PC-9 (cell line): ENCODE data around the gene GRAP2. TPM values are rescaled to one million over a fixed set of nuclear protein-coding genes. Genes with fewer than 3 reads are reported as not detected.
A peak's percentile ranks its signal among the peaks of the same experiment; 100 is the strongest.

Experiments
- Bru-seq: library from RNA; stranded (reverse); fragments of 400-500 nt; gene quantifications from one replicate; lab custom pipeline; 2021; lab: Mats Ljungman, UMichigan
- BruChase-seq, 2 experiments: library from RNA; stranded (reverse); fragments of 400-500 nt; gene quantifications; one replicate each; lab custom pipeline; 2021; lab: Mats Ljungman, UMichigan
- BruUV-seq: library from RNA; stranded (reverse); fragments of 400-500 nt; replicated peaks from 2 replicates; lab custom pipeline; 2021; lab: Mats Ljungman, UMichigan
- CTCF ChIA-PET: fragments of 300-600 bp; sonication (Branson Sonifier 250); formaldehyde crosslinking; loops from one replicate; lab custom pipeline; 2022; ENCODE audit warnings: antibody characterized with exemption; lab: Charles Lee
- POLR2A ChIA-PET: fragments of 300-600 bp; sonication (Branson Sonifier 250); formaldehyde crosslinking; loops from one replicate; lab custom pipeline; 2022; ENCODE audit warnings: antibody characterized with exemption; ENCODE audit not compliant: unreplicated experiment; lab: Charles Lee
- DNase-seq, 2 experiments: peaks; one replicate each; pipeline versions ENCODE4 v3.0.0 to v3.0.0-alpha.2; 2015 to 2022; ENCODE audit warnings: mixed read lengths in 1 of 2
- H2AFZ ChIP-seq: fragments of 200-600 bp; sonication (generic); 2 replicates; pipeline ENCODE4 v1.8.1; 2017; ENCODE audit warnings: antibody characterized with exemption
- H3F3A ChIP-seq: fragments of 200-600 bp; sonication (generic); 2 replicates; pipeline ENCODE4 v1.8.1; 2017; ENCODE audit warnings: antibody characterized with exemption, mild to moderate bottlenecking, low read depth; ENCODE audit not compliant: insufficient read depth
- H3K27ac ChIP-seq: fragments of 200-600 bp; sonication (generic); 2 replicates; pipeline ENCODE4 v1.6.1; 2016; ENCODE audit warnings: mixed run types
- H3K27me3 ChIP-seq: fragments of 200-600 bp; sonication (generic); 2 replicates; pipeline ENCODE4 v1.6.1; 2016; ENCODE audit warnings: low read depth, mixed run types; ENCODE audit not compliant: insufficient read depth
- H3K36me3 ChIP-seq: fragments of 200-600 bp; sonication (generic); 2 replicates; pipeline ENCODE4 v1.6.1; 2016; ENCODE audit warnings: low read depth, mixed run types
- H3K4me1 ChIP-seq: fragments of 200-600 bp; sonication (generic); replicated peaks from 2 replicates; pipeline ENCODE4 v1.6.1; 2016; ENCODE audit warnings: mixed run types; ENCODE audit not compliant: insufficient read depth
- H3K4me2 ChIP-seq: fragments of 200-600 bp; sonication (generic); 2 replicates; pipeline ENCODE4 v1.6.1; 2017; ENCODE audit warnings: mixed run types
- H3K4me3 ChIP-seq: fragments of 200-600 bp; sonication (generic); 2 replicates; pipeline ENCODE4 v1.6.1; 2016; ENCODE audit warnings: mixed run types
- H3K79me2 ChIP-seq: fragments of 200-600 bp; sonication (generic); 2 replicates; pipeline ENCODE4 v1.6.1; 2017; ENCODE audit warnings: low read depth, mixed run types
- H3K9me2 ChIP-seq: fragments of 200-600 bp; sonication (generic); 2 replicates; pipeline ENCODE4 v1.8.1; 2017; ENCODE audit warnings: mild to moderate bottlenecking; ENCODE audit not compliant: insufficient read depth
- H3K9me3 ChIP-seq: fragments of 200-600 bp; sonication (generic); 2 replicates; pipeline ENCODE4 v1.8.1; 2016; ENCODE audit warnings: low read depth; ENCODE audit not compliant: insufficient read depth
- H4K20me1 ChIP-seq: fragments of 200-600 bp; sonication (generic); 2 replicates; pipeline ENCODE4 v1.8.1; 2017; ENCODE audit not compliant: insufficient read depth
- CTCF ChIP-seq: fragments of 200-600 bp; sonication (generic); conservative IDR thresholded peaks from 2 replicates; pipeline ENCODE4 v1.6.1; 2017; ENCODE audit warnings: mixed run types, antibody characterized with exemption, mild to moderate bottlenecking, moderate library complexity
- EZH2 ChIP-seq: fragments of 200-600 bp; sonication (generic); IDR thresholded peaks from 2 replicates; pipeline ENCODE4 v1.8.0; 2017; ENCODE audit warnings: antibody characterized with exemption, low read depth
- intact Hi-C: fragments of 100-400 bp; cut with micrococcal nuclease; formaldehyde crosslinking; loops from one replicate; pipeline ENCODE4 v1.10.0; 2022; ENCODE audit not compliant: unreplicated experiment
- long read RNA-seq: library from polyadenylated mRNA; stranded (forward); transcript quantifications from one replicate; pipeline ENCODE4 v2.0.0, GENCODE V29; 2022
- total RNA-seq: library from RNA; stranded (reverse); gene quantifications from 2 replicates; pipeline ENCODE4 v1.2.3, GENCODE V29; 2021

The GRAP2 gene
- total RNA-seq, result not detected in 2 replicates
- percentile 3 among the genes with signal in this experiment for Bru-seq, nascent RNA
- percentile 2 among the genes with signal in this experiment for BruChase-seq, experiment 1, labeled RNA remaining after a 2-hour chase
- BruChase-seq, experiment 2, labeled RNA remaining after a 6-hour chase, result not detected
- long read RNA-seq, result 0 reads

DNA sequence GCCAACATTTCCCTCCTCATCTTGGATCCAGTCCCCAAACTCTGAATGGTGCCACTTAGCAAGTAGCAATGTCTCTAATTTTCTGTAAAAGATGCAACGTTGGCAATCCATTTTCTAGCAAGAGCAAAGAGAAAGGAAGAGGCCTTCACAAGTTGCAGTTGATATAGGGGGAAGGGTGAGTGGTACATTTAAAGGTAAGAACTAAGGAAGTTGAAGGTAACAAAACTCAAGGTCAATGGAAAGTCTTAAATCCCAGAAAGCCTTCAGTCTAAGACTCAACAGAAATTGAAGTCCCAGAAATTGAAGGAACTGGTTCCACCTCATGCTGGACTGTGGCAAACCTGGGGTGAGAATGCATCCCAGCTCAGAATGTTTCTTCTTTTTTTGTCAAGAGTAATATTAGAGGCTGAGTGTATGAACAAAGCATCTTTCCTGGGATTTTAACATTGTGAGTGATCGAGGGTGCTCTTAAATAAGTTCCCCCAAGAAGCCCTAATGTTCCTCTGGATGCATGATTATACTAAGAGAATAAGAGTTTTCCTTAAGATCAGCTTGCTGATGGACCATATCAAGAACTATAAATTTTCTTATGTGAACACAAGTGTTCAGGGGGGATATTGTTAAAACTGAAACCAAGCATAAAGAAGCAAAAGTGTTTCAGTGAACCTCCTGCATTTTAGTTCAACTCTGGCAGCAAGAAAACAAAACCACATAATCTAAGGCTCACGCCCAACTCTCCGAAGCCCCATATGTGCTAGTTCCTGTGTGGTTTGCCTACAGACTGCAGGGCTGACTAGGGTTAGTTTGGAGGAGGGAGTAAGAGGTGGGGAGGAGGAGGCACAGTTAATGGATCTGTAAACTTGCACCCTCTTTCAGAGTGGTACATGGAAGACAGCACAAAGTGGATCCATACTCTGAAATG is at the start of gene GRAP2:
TSS of gene GRAP2 (plus strand) at position 779 of the 922 bp plus-strand sequence. CDS start 46,023 bp downstream, outside the sequence.
- intact Hi-C loops, result no loop called here
- DNase-seq, result no peak
- Histone ChIP-seq H3F3A (no peaks in the 10 kb centered on the region), H3K4me3 (no peak within 1 kb of the TSS), H3K9me2 (no peaks in the 10 kb centered on the region), H3K27ac (no peak within 1 kb of the TSS), H3K36me3 (no peaks in the 10 kb centered on the region), H4K20me1 (no peaks in the 10 kb centered on the region), H2AFZ (no peak within 1 kb of the TSS), H3K27me3 (peaks cover 94% of the 10 kb centered on the region), H3K79me2 (no peaks in the 10 kb centered on the region), H3K4me1 (no peaks in the 10 kb centered on the region), H3K4me2 (no peak within 1 kb of the TSS), H3K9me3 (no peaks in the 10 kb centered on the region)
- no TSS peak for BruUV-seq
- ChIA-PET CTCF (no interaction called here), POLR2A (no interaction called here)
- TF ChIP-seq CTCF (no peak), EZH2 (no peak)

DNA sequence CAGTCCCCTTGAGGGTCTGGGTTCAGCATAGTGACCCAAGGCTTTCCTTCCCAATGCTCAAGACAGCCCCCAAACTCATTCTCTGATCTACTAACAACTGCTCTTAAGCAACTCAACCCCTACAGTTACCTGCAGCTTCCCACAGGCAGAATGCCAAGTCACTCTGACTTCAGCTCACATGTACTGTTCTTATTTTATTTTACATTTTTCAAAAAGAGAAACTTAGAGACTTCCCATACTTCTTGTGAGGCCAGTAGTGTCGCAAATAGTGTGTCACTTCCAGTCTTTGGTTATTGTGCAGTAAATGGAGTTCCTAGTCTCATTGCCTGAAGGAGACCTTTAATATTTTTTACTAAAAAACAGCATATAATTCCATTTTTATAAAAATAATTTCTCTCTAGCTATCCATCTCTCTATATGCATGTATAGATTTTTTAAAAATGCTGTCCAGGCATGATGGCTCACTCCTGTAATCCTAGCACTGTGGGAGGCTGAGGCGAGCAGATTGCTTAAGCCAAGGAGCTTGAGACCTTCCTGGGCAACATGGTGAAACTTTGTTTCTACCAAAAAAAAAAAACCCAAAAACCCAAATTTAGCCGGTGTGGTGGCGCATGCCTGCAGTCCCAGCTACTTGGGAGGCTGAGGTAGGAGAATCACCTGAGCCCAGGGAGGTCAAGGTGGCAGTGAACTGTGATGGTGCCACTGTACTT is 49.1 kb upstream of the GRAP2 start:
- intact Hi-C loops, result no loop called here

More for the DNA sequence above, 49.1 kb upstream of the GRAP2 start:
- peaks cover 31% of the 10 kb centered on the region for H3K27me3 ChIP-seq
- no peaks in the 10 kb centered on the region for H3K9me3 ChIP-seq
- no peaks in the 10 kb centered on the region for H3K4me1 ChIP-seq
- ChIA-PET POLR2A (interaction anchor here (0.6 kb wide), 2 partner anchors 73 to 306 kb away, joined by 3 to 7 read pairs; no protein-coding TSS in a partner anchor), CTCF (no interaction called here)
- H4K20me1 ChIP-seq, result no peaks in the 10 kb centered on the region
- no peak overlapping the region for H3K4me3 ChIP-seq
- DNase-seq, result no peak
- H3K79me2 ChIP-seq, result no peaks in the 10 kb centered on the region
- no peak overlapping the region for H3K27ac ChIP-seq
- TF ChIP-seq CTCF, result no peak
- TF ChIP-seq EZH2, result no peak
- no peaks in the 10 kb centered on the region; the same call in 1 of the 2 replicates for H3K9me2 ChIP-seq
- no peaks in the 10 kb centered on the region for H3F3A ChIP-seq
- H3K4me2 ChIP-seq, result no peak overlapping the region
- no TSS peak for BruUV-seq
- H2AFZ ChIP-seq, result no peak overlapping the region
- no peaks in the 10 kb centered on the region for H3K36me3 ChIP-seq
